HL-60 (cell line): Measurements from ENCODE around the gene TLR9.

Experiments
- CTCF ChIP-seq: IDR thresholded peaks from one replicate; pipeline ENCODE4 v1.5.1; 2011; ENCODE audit warnings: low read length, control low read depth, inconsistent platforms; ENCODE audit not compliant: insufficient read depth
- GABPA ChIP-seq: IDR thresholded peaks from 2 replicates; pipeline ENCODE4 v1.6.1; 2012; ENCODE audit warnings: low read depth
- POLR2AphosphoS5 ChIP-seq: IDR thresholded peaks from 2 replicates; pipeline ENCODE4 v1.6.1; 2012; ENCODE audit warnings: low read depth
- SPI1 ChIP-seq: IDR thresholded peaks from 2 replicates; pipeline ENCODE4 v1.6.1; 2012; ENCODE audit warnings: low read depth, mild to moderate bottlenecking, borderline replicate concordance
- TF ChIP-seq, protein P1 (sequence below): IDR thresholded peaks from 2 replicates; pipeline ENCODE4 v1.6.1; 2012; ENCODE audit warnings: low read depth; ENCODE audit not compliant: insufficient replicate concordance

GRCh38 chr3:52193065-52193464, 32.4 kb downstream of the TLR9 start:
- TF ChIP-seq CTCF, result no peak
- no peak for TF ChIP-seq POLR2AphosphoS5
- no peak for TF ChIP-seq GABPA
- TF ChIP-seq, protein P1, sequence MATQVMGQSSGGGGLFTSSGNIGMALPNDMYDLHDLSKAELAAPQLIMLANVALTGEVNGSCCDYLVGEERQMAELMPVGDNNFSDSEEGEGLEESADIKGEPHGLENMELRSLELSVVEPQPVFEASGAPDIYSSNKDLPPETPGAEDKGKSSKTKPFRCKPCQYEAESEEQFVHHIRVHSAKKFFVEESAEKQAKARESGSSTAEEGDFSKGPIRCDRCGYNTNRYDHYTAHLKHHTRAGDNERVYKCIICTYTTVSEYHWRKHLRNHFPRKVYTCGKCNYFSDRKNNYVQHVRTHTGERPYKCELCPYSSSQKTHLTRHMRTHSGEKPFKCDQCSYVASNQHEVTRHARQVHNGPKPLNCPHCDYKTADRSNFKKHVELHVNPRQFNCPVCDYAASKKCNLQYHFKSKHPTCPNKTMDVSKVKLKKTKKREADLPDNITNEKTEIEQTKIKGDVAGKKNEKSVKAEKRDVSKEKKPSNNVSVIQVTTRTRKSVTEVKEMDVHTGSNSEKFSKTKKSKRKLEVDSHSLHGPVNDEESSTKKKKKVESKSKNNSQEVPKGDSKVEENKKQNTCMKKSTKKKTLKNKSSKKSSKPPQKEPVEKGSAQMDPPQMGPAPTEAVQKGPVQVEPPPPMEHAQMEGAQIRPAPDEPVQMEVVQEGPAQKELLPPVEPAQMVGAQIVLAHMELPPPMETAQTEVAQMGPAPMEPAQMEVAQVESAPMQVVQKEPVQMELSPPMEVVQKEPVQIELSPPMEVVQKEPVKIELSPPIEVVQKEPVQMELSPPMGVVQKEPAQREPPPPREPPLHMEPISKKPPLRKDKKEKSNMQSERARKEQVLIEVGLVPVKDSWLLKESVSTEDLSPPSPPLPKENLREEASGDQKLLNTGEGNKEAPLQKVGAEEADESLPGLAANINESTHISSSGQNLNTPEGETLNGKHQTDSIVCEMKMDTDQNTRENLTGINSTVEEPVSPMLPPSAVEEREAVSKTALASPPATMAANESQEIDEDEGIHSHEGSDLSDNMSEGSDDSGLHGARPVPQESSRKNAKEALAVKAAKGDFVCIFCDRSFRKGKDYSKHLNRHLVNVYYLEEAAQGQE, result no peak
- TF ChIP-seq SPI1, result no peak
